Vagina (tissue), 2 donors: ENCODE measurements around the gene ARSJ.

Source experiments
- CTCF ChIP-seq, 3 experiments: fragments of 450-650 bp in 2 of 3; fragments of 200-600 bp in 1 of 3; sonication (generic) in 1 of 3; IDR thresholded peaks; one replicate each; pipeline ENCODE4 v1.5.1; 2017 to 2019; ENCODE audit warnings: antibody characterized with exemption in 3 of 3, mild to moderate bottlenecking in 2 of 3, moderate library complexity in 2 of 3
- POLR2A ChIP-seq, 2 donors: fragments of 450-650 bp; IDR thresholded peaks; one replicate each; pipeline ENCODE4 v1.6.1; 2017; ENCODE audit warnings: antibody characterized with exemption in 2 of 2, mild to moderate bottlenecking in 2 of 2, moderate library complexity in 2 of 2
- POLR2AphosphoS5 ChIP-seq, 2 donors: sonication (generic); formaldehyde crosslinking; IDR thresholded peaks; one replicate each; pipeline ENCODE4 v1.9.0; 2017; ENCODE audit warnings: antibody characterized with exemption in 2 of 2, mild to moderate bottlenecking in 2 of 2, low read depth in 1 of 2; ENCODE audit not compliant: insufficient read depth in 1 of 2

GRCh38 chr4:113979905-113980615, 613 bp upstream of the ARSJ start:
- TF ChIP-seq CTCF (IDR thresholded peaks at IDR 0.05): no peak
- no peak for TF ChIP-seq POLR2A (IDR thresholded peaks at IDR 0.05)
- TF ChIP-seq POLR2AphosphoS5 (IDR thresholded peaks at IDR 0.05; ENCODE audit: insufficient read depth in 1 of 2, low read depth in 1 of 2): no peak
